Kidney epithelial cell (primary cell): ENCODE data around the gene RNF213. TPM values are rescaled to one million over a fixed set of nuclear protein-coding genes. Genes with fewer than 3 reads are reported as not detected.

Experiments used
- DNase-seq: peaks from one replicate; pipeline ENCODE4 v3.0.0-alpha.2; 2010; ENCODE audit warnings: low read depth
- H3K27me3 ChIP-seq: 2 replicates; pipeline ENCODE4 v1.6.0; 2011; ENCODE audit warnings: low read length; ENCODE audit not compliant: control insufficient read depth, insufficient read depth
- H3K36me3 ChIP-seq: 2 replicates; pipeline ENCODE4 v1.5.1; 2011; ENCODE audit warnings: low read length; ENCODE audit not compliant: control insufficient read depth, insufficient read depth
- H3K4me3 ChIP-seq: 2 replicates; pipeline ENCODE4 v1.5.1; 2011; ENCODE audit warnings: low read depth, mild to moderate bottlenecking, control low read depth, low read length
- CTCF ChIP-seq: IDR thresholded peaks from 2 replicates; pipeline ENCODE4 v1.5.1; 2011; ENCODE audit warnings: mild to moderate bottlenecking, moderate library complexity, low read length, control low read depth, inconsistent platforms; ENCODE audit not compliant: insufficient read depth, poor library complexity, severe bottlenecking
- total RNA-seq: library from RNA; depleted of rRNA; stranded (reverse); fragments of >200 nt; gene quantifications from 2 replicates; pipeline ENCODE4 v1.2.3, GENCODE V29; 2015

The RNF213 gene
- total RNA-seq, 1 donor from 2014 or later, result 111 TPM

GRCh38 chr17:80281516-80281915 lies 20.9 kb downstream of the RNF213 start:
- H3K27me3 ChIP-seq, result no peaks in the 10 kb centered on the region
- no peak for TF ChIP-seq CTCF
- H3K4me3 ChIP-seq, result no peak overlapping the region
- peaks cover under 1% of the 10 kb centered on the region for H3K36me3 ChIP-seq
- DNase-seq, result no peak

- TF ChIP-seq CTCF, result no peak
- no peak for DNase-seq
- H3K27me3 ChIP-seq, result no peaks in the 10 kb centered on the region
- no peak overlapping the region for H3K4me3 ChIP-seq
- peaks cover 1% of the 10 kb centered on the region for H3K36me3 ChIP-seq
Observed at GRCh38 chr17:80283116-80283852, 22.6 kb downstream of the RNF213 start.

GRCh38 chr17:80284631-80285030 lies 24.0 kb downstream of the RNF213 start:
- Histone ChIP-seq H3K36me3 (peaks cover 1% of the 10 kb centered on the region), H3K27me3 (no peaks in the 10 kb centered on the region), H3K4me3 (no peak overlapping the region)
- no peak for DNase-seq
- TF ChIP-seq CTCF, result no peak

GRCh38 chr17:80285237-80285920 lies 24.7 kb downstream of the RNF213 start:
- no peak for DNase-seq
- no peaks in the 10 kb centered on the region for H3K27me3 ChIP-seq
- TF ChIP-seq CTCF, result no peak
- no peak overlapping the region for H3K4me3 ChIP-seq
- H3K36me3 ChIP-seq, result peaks cover 1% of the 10 kb centered on the region

GRCh38 chr17:80286638-80286960 lies 25.9 kb downstream of the RNF213 start:
- no peak for DNase-seq
- Histone ChIP-seq H3K4me3 (no peak overlapping the region), H3K27me3 (no peaks in the 10 kb centered on the region), H3K36me3 (peaks cover 1% of the 10 kb centered on the region)
- no peak for TF ChIP-seq CTCF
